ENCODE measurements around the gene CXCL12.

CXCL12 gene

GRCh38 chr10:44332465-44332864 lies 52.4 kb downstream of the CXCL12 start:
- H3K4me3 ChIP-seq (ENCODE audit: low read depth, low read length): no peak overlapping the region
- no peak for DNase-seq (ENCODE audit: low read depth, low spot score)
- POLR2A ChIA-PET: no interaction called here
- no peak for TF ChIP-seq CTCF (IDR thresholded peaks at IDR 0.05; ENCODE audit: insufficient read depth, low read length, missing control alignments)
- CTCF ChIA-PET: interaction anchor here (1.1 to 1.3 kb wide), 2 partner anchors 21 to 53 kb away, joined by 4 read pairs; no protein-coding TSS in a partner anchor

GRCh38 chr10:44330431-44330830 lies 54.5 kb downstream of the CXCL12 start:
- ChIA-PET CTCF (interaction anchor here (1.4 kb wide), 1 partner anchor 7 kb away, joined by 3 read pairs; no protein-coding TSS in a partner anchor), POLR2A (no interaction called here)
- no peak for DNase-seq (ENCODE audit: low read depth, low spot score)

GRCh38 chr10:44327461-44327860 lies 57.4 kb downstream of the CXCL12 start:
- CTCF ChIA-PET: interaction anchor here (3.3 kb wide), 1 partner anchor 16 kb away, joined by 23 read pairs; no protein-coding TSS in a partner anchor
- DNase-seq (ENCODE audit: low read depth, low spot score): no peak

More at GRCh38 chr10:44330431-44330830, 54.5 kb downstream of the CXCL12 start:
- no peak for TF ChIP-seq CTCF (IDR thresholded peaks at IDR 0.05; ENCODE audit: insufficient read depth, low read length, missing control alignments)
- no peak overlapping the region for H3K4me3 ChIP-seq (ENCODE audit: low read depth, low read length)

More at GRCh38 chr10:44327461-44327860, 57.4 kb downstream of the CXCL12 start:
- no peak overlapping the region for H3K4me3 ChIP-seq (ENCODE audit: low read depth, low read length)
- POLR2A ChIA-PET: no interaction called here
- TF ChIP-seq CTCF (IDR thresholded peaks at IDR 0.05; ENCODE audit: insufficient read depth, low read length, missing control alignments): no peak

Data from AG04449 (cell line).